Ectodermal cell (in vitro differentiated cells): ENCODE data around the gene TLNRD1.

Experiments
- H3K27ac ChIP-seq: 2 replicates; pipeline ENCODE4 v1.7.0; 2013; ENCODE audit warnings: mild to moderate bottlenecking, low read depth, low read length; ENCODE audit not compliant: insufficient read depth, poor library complexity, severe bottlenecking
- H3K27me3 ChIP-seq: 2 replicates; pipeline ENCODE4 v1.7.0; 2013; ENCODE audit warnings: mild to moderate bottlenecking, low read length; ENCODE audit not compliant: insufficient read depth, control insufficient read depth, poor library complexity, severe bottlenecking
- H3K36me3 ChIP-seq: one replicate; pipeline ENCODE4 v1.7.0; 2013; ENCODE audit warnings: low read length; ENCODE audit not compliant: control insufficient read depth, insufficient read depth
- H3K4me1 ChIP-seq: one replicate; pipeline ENCODE4 v1.7.0; 2013; ENCODE audit warnings: low read length; ENCODE audit not compliant: control insufficient read depth, insufficient read depth
- H3K4me3 ChIP-seq: 2 replicates; pipeline ENCODE4 v1.7.0; 2013; ENCODE audit warnings: low read depth, low read length, control low read depth; ENCODE audit not compliant: insufficient read depth
- H3K9me3 ChIP-seq: 2 replicates; pipeline ENCODE4 v1.7.0; 2013; ENCODE audit warnings: mild to moderate bottlenecking, low read length, moderate library complexity; ENCODE audit not compliant: control insufficient read depth
- WGBS, 2 experiments: methylation state at CpG; one replicate each; pipeline ENCODE4 v1.1.7; 2013; ENCODE audit warnings: missing lambda C conversion rate in 2 of 2; 5-methylcytosine and 5-hydroxymethylcytosine counted together

TLNRD1 gene

DNA sequence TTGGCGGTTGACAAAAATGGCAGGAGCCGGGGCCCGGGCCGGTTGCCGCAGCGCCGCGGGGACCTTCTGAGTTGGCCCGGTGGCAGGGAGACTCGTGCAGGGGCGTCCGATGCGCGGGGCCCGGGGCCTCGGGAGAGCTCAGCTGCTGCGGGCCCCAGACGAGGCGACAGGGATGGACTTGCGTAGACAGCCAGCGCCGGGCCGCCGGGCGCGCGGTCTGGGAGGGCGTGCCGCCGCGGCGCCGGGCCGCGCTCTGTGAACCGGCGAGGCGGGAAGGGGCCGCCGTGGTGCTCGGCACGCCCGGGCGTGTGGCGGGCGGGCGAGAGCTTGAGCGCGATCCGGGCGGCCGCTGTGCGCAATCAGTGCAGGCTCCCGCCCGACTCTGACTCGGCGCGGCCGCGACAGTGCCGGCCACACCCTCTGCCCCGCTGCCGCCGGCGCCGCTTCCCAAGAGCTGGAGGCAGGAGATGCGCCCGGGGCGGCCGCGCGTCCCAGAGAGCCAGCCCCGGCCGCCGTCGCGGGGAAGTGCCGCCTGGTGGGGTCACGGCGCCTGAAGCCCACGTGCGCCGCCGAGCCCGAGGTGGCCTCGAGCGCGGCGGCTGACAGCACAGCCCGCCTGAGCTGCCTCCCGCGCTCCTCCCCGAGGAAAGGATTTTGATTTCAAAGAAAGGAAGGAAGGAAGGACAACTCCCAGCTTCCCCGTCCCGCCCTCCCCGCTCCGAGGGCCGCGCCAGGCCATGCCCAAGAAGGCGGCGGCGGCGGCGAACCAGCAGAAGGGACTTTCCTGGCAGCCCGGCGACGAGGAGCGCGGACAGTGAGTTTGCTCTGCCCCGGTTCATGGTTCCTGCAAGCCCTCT is 657 bp downstream of the TLNRD1 start:
- no peaks in the 10 kb centered on the region for H3K36me3 ChIP-seq
- peak overlapping the region; percentile 91 for H3K4me3 ChIP-seq
- H3K4me1 ChIP-seq = no peaks in the 10 kb centered on the region
- peaks cover 29% of the 10 kb centered on the region for H3K27me3 ChIP-seq
- 0% methylated on average over 110 of the region's 110 CpGs for WGBS, 2 experiments
- no peaks in the 10 kb centered on the region for H3K9me3 ChIP-seq
- peak overlapping the region; percentile 72 for H3K27ac ChIP-seq

DNA sequence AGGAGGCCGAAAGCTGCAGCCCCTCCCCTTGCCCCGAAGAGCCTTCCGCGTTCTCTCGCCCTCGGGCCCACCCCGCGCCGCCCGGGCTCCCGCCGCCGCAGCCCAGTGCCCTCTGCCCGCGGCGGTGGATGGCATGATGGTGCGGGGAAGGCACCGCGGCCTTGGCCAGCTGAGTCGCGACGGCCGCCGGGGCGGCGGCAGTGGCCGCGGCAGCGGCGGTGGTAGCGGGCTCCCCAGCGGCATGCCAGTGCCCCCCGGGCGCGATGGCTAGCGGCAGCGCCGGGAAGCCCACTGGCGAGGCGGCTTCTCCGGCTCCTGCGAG is 1.2 kb downstream of the TLNRD1 start:
- peaks cover 29% of the 10 kb centered on the region for H3K27me3 ChIP-seq
- H3K27ac ChIP-seq = no peak overlapping the region
- no peaks in the 10 kb centered on the region for H3K36me3 ChIP-seq
- 1 to 2% methylated on average over 42 of the region's 42 CpGs for WGBS, 2 experiments
- H3K9me3 ChIP-seq = no peaks in the 10 kb centered on the region
- H3K4me3 ChIP-seq = peak overlapping the region; percentile 91
- no peaks in the 10 kb centered on the region for H3K4me1 ChIP-seq

DNA sequence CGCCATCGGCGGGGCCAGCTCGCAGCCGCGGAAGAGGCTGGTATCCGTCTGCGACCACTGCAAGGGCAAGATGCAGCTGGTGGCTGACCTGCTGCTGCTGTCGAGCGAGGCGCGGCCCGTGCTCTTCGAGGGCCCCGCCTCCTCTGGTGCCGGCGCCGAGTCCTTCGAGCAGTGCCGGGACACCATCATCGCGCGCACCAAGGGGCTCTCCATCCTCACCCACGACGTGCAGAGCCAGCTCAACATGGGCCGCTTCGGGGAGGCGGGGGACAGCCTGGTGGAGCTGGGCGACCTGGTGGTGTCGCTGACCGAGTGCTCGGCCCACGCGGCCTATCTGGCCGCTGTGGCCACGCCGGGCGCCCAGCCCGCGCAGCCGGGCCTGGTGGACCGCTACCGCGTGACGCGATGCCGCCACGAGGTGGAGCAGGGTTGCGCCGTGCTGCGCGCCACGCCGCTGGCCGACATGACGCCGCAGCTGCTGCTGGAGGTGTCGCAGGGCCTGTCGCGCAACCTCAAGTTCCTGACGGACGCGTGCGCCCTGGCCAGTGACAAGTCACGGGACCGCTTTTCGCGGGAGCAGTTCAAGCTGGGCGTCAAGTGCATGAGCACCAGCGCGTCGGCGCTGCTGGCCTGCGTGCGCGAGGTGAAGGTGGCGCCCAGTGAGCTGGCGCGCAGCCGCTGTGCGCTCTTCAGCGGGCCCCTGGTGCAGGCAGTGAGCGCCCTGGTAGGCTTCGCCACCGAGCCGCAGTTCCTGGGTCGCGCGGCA is 1.8 kb downstream of the TLNRD1 start:
- Histone ChIP-seq H3K4me1 (no peaks in the 10 kb centered on the region), H3K27ac (no peak overlapping the region), H3K9me3 (no peaks in the 10 kb centered on the region), H3K27me3 (peaks cover 29% of the 10 kb centered on the region), H3K4me3 (peak overlapping the region; percentile 91), H3K36me3 (no peaks in the 10 kb centered on the region)
- 65% methylated on average over 89 of the region's 89 CpGs for WGBS, 2 experiments

DNA sequence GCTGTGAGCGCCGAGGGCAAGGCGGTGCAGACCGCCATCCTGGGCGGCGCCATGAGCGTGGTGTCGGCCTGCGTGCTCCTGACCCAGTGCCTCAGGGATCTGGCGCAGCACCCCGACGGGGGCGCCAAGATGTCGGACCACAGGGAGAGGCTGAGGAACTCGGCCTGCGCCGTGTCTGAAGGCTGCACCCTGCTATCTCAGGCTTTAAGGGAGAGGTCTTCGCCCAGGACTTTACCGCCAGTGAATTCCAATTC is 2.3 kb downstream of the TLNRD1 start:
- Histone ChIP-seq H3K4me1 (no peaks in the 10 kb centered on the region), H3K4me3 (no peak overlapping the region), H3K9me3 (no peaks in the 10 kb centered on the region), H3K27me3 (peaks cover 29% of the 10 kb centered on the region), H3K27ac (no peak overlapping the region), H3K36me3 (no peaks in the 10 kb centered on the region)
- 95 to 96% methylated on average over 19 of the region's 19 CpGs for WGBS, 2 experiments

DNA sequence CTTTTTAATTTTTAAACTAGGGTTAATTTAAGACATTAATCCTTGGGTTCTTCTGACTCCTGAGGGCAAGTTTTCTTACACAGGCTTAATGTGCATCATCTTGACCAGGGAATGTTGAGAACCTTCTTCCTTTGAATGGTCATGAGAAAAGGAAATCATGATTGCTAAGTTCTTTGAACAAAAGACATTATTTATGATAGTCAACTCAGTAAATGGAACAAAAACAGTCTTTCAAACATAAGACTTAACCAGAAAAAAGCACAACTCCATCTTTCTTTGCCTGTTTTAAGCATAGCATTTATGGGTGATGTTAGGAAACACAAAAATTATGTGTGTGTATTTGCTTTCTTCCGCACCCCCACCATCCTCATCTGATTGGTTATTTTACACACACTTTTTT is 5.4 kb downstream of the TLNRD1 start:
- H3K36me3 ChIP-seq = no peaks in the 10 kb centered on the region
- 91% methylated on average over 1 of the region's 1 CpG; no CpG with 5 or more reads in 1 of the 2 experiments for WGBS, 2 experiments
- H3K9me3 ChIP-seq = no peaks in the 10 kb centered on the region
- peaks cover 13% of the 10 kb centered on the region for H3K27me3 ChIP-seq
- no peak overlapping the region for H3K4me3 ChIP-seq
- no peaks in the 10 kb centered on the region for H3K4me1 ChIP-seq
- H3K27ac ChIP-seq = no peak overlapping the region

DNA sequence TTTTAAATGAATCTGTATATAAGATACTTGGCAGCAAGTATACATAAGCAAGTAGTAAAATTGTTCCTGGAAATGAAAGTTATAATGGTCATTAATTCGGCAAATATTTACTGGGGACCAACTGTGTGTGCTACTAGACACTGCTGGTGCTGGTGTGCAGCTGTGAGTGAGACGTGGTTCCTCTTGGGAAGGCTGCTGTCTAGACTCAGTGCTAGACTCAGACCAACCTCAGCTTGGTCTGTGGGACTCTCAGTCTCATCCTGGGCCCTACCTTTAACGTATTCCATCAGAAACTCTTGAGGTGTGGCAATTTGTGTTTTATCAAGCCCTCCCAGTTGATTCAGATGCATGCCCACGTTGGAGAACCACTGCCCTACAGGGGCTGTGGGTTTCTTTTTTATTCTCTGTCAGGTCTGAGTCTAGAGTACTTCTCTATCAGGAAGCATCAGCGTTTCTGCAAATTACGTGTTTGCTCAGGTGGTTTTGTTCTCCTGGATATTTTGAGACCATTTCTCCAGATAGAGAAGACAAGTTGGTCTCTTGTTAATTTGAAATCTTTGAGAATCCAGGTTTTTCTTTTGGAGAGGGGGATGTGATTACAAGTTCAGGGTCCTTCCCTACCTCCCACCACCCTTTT is 6.8 kb downstream of the TLNRD1 start:
- no peak overlapping the region for H3K27ac ChIP-seq
- WGBS, 2 experiments = 89 to 91% methylated on average over 6 of the region's 6 CpGs
- no peaks in the 10 kb centered on the region for H3K36me3 ChIP-seq
- no peak overlapping the region for H3K4me3 ChIP-seq
- peaks cover 3% of the 10 kb centered on the region for H3K27me3 ChIP-seq
- H3K9me3 ChIP-seq = no peaks in the 10 kb centered on the region
- no peaks in the 10 kb centered on the region for H3K4me1 ChIP-seq

DNA sequence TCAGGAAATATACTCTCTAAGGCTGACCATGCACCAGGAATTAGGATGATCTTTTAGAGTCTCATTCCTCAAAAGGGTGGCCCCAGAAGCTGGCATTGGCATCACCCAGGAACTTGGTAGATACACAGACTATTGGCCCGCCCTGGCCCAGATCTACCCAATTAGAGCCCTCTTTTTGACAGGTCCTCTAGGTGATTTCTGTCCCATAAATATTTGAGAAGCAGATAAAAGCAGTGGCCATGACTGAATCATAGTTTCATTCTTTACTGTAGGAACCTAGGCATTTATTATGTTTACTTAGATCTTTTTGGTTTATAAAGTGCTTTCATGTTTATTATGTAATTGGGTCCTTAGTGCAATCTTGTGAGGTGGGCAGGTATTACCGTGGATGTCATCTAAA is 7.6 kb downstream of the TLNRD1 start:
- no peaks in the 10 kb centered on the region for H3K36me3 ChIP-seq
- WGBS, 2 experiments = 88 to 100% methylated on average over 1 to 2 of the region's 2 CpGs
- H3K27ac ChIP-seq = no peak overlapping the region
- no peaks in the 10 kb centered on the region for H3K27me3 ChIP-seq
- no peaks in the 10 kb centered on the region for H3K9me3 ChIP-seq
- H3K4me1 ChIP-seq = no peaks in the 10 kb centered on the region
- H3K4me3 ChIP-seq = no peak overlapping the region

DNA sequence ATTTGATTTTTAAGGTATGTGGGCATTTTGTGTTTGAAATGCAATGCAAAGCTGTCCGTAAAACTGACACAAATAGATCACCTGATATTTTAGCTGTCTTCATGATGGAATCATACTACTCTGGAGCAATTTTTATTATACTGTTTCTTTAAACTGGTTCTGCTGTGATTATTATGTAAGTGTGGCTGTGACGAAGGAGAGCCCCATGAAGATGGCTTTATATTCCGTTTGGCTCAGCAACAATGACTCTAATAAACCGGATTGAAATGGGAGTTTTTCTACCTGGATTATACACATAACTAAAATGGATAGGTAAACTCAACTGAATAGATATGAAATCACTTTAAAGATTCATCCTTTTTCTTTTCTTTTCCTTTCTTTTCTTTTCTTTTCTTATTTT is 9.4 kb downstream of the TLNRD1 start:
- Histone ChIP-seq H3K36me3 (no peaks in the 10 kb centered on the region), H3K27me3 (no peaks in the 10 kb centered on the region), H3K27ac (no peak overlapping the region), H3K9me3 (no peaks in the 10 kb centered on the region), H3K4me3 (no peak overlapping the region), H3K4me1 (no peaks in the 10 kb centered on the region)
- WGBS, 2 experiments = 94% methylated on average over 3 to 4 of the region's 4 CpGs

DNA sequence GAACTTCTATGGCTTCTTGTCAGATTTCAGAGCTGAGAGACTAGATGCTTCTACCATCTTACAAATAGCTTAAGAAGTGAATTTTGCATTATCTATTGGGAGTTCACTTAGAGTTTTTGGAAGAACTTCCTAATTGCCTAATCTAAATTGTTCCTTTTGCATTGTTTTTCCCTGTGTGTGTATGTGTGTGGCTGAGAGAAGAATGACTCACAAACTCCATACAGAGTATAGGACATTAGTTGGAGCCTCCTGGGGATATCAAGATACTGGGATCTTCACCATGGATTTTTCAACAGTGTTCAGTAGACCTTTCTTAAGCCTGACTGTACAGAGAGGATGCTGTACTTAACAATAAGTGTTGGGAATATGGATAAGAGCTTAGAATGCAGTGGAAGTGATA is 10.9 kb downstream of the TLNRD1 start:
- H3K27me3 ChIP-seq = no peaks in the 10 kb centered on the region
- H3K9me3 ChIP-seq = no peaks in the 10 kb centered on the region
- no peak overlapping the region for H3K4me3 ChIP-seq
- no peaks in the 10 kb centered on the region for H3K36me3 ChIP-seq
- no peaks in the 10 kb centered on the region for H3K4me1 ChIP-seq
- no peak overlapping the region for H3K27ac ChIP-seq

DNA sequence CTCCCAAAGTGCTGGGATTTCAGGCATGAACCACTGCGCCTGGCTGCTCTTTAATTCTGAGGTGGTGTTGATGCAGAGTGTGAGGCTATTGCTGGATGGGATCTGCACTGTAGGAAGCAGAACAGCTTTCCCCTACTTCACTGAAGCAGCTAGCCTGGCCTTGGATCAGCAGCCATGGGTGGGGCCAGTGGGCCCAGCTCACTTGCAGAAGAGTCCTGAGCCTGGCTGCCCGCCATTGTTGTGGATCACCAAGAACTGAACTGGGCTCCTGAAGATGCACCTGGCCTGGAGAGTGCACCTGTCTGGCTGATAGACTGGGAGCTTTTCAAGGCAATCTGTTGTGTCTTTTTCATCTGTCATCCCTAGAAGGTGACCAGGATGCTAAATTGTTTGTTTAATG is 11.9 kb downstream of the TLNRD1 start:
- Histone ChIP-seq H3K4me3 (no peak overlapping the region), H3K36me3 (no peaks in the 10 kb centered on the region), H3K9me3 (no peaks in the 10 kb centered on the region), H3K4me1 (no peaks in the 10 kb centered on the region), H3K27me3 (no peaks in the 10 kb centered on the region), H3K27ac (no peak overlapping the region)
- 96% methylated on average over 2 of the region's 2 CpGs for WGBS, 2 experiments
